HG02571 (cell line): ENCODE data around the gene ARX.

Experiments used
- ATAC-seq: cut with Tn5 transposase; IDR thresholded peaks from one replicate; pipeline ENCODE4 v1.9.1; 2021; ENCODE audit warnings: mild to moderate bottlenecking, moderate library complexity; ENCODE audit not compliant: unreplicated experiment

ARX gene

DNA sequence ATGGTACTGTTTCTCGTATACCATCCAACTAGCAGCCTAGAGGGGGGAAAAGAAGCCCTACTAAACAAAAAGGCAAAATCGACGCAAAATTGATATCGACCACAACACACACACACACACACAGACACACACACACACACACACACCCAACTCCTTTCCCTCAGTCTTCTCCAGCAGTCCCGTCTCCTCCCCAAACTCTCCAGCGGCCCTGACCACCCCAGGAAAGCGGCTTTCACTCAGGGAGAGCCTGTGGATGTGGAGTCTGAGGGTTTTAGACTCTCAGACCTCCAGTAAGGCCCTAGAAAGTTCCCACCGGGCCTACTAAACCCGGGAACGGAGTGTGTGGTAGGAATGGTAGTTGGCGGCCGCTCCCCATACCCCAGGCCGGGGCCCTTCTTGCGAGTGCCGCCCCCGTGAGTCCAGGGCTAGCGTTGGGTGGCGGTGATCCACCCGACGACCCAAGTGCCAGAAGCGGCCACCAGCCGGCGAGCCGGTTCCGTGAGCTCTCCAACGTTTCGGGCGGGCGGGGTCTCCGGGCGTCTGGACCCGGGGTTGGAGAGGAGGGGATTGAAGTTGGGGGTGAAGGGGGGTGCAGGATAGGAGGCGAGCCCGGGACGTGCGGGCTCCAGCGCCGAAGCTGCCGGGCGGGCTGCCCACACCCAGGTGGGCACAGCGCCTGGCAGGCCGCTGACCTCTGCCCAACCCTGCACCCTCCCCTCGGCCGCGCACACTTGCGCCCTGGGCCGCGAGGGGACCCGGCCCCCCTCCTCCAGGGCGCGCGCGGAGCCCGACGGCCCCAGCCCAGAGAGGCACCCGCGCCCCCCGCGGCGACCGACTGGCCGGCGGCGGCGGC, 13.7 kb downstream of the ARX start:
- no peak for ATAC-seq

DNA sequence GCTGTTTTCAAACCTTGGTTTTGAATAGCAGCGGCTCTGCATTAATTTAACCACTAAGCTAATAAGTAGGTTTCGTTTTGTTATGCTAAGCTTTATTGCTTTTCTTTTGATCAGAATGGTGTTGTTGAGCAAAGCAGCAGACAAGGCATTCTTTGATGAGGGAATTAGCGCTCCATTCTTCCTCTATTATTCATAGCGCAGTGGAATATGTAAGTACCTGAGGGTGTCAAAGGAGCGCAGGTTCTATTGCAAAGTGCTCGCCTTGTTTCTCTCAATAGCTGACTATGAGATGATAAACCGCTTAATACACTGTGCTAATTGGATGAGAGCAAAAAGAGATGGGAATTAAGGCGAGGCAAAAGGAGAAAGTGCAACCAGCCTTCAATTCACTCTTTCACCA, 16.3 kb downstream of the ARX start:
- ATAC-seq: no peak

DNA sequence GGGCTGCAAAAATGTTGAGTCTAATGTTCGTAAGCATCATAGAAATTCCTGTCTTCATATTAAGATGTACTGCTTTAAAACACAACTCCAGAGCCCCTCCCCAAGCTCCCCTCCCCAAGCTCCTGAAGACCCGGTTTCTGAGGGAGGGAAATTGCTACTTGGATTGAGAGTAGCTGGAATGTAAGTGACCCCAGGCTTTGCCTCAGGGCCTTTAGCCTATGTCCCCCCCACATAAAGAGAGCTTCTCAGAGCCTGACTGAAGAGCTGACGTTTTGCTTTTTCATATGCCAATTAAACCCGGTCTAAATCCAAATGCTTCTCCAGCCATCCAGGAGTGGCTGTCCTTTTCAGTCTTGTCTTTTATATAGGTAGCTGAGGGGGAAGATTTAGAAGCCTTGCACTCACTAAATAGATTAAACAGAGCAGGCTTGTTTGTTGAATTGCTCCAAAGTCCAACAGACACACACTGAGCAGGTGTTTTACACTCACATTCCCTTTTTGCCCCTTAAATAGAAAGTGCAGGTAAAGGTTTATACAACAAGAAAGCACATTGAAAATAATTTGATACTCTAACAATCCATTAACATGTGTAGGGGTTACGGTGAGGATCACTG, 19.6 kb downstream of the ARX start:
- no peak for ATAC-seq

DNA sequence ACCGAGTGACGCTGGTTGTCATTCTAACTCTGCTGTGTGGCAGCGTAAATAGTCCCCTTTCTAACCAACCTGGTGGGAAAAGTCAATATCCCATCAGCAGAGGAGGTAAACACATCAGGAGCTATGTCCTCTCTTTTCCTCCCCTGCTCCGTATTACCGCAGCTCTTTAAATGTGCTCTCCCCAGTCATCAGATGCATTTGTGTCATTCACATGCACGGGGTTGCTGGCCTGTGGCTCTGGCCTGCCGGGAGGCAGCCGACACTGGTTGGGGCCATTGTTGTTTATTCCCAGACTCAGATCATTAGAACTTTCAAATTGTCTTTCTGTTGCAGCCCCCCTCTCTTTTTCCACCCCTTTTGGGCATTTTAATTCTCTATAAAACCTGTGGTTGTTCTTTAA, 21.9 kb downstream of the ARX start:
- ATAC-seq: no peak

DNA sequence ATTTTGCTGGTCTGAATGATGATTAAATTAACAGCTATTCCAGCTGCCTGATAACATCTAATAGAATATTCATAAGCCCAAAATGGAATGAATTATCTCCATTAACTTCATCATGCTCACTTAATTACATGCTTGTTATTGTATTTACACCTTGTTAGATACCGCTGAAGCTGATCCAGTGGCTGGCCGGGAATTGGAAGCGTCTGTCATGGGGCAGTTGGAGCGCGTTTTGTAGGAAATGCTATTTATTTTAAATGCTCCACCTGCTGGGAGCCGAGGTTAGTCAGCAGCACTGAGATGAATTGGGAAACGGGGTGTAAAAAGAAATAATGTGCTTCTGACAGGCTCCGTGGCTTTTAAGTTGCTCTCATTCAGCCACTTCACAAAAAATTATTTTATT, 25.2 kb downstream of the ARX start:
- no peak for ATAC-seq

DNA sequence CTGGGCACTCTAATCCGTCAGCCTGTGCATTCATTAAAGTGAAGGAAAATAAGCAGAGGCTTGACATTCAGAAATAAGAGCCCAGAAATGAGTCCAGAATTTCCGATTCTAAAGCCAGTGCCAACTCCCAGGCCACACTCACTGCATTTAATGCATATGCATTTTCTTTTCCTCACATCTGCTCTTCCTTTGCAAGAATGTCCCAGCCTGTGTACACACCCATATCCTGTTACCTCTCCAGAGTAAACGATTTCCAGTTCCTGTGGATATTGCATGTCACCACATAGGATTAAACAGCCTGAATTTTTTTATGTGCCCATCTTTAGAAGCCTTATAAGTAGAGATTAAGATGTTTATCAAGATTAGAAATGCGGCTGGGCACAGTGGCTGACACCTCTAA, 27.5 kb downstream of the ARX start:
- ATAC-seq: no peak

DNA sequence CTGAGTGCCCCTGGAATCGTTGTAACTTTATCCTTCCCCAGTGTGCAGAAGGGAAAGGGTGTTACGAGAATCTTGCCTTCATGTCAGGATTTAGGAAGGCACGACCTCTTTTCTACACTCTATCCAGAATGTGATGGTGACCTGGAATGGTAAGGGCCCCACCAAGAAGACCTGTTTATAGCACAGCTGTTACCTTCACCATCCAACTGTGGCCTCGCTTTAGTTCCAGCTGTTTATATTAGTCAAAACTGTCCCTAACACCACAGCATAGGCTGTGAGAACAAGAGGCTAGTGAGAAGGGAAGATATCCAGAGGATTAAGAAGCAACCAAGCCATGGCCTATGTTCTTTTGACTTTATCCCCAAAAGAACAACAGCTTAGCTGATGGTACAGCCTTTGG, 28.0 kb downstream of the ARX start:
- ATAC-seq: no peak

DNA sequence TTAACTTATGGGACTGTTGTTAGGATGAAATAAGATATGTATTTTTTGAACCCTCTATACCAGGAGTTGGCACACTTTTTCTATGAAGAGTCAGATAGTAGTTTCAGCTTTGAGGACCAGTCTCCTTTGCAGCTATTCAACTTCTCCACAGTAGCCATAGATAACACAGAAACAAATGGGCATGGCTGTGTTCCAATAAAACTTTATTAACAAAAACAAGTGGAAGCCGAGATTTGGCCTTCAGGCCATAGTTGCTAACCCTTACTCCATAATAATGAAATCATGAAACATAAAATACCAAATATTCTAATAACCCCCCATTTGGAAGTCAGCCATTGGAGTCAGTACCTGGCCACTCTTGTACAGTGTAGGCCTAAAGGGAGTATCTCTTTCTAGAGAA, 30.6 kb downstream of the ARX start:
- ATAC-seq: no peak

DNA sequence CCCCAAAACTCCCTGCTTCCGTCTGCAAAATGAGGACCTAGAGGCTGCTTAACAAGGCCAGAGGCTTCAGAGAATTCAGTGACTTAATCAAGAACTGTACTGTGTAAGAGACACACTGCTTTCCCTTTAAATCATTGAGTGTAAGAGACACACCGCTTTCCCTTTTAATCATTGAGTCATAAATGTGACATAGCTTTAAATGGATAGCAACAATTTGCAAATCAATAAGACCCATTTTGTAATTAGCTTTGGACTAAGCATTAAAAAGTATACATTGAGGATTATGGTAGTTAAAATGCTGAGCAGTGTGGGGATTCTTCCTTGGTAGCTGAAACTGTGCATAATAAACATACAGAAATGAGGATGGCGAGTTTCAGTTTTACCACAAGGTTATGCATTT, 31.8 kb downstream of the ARX start:
- ATAC-seq: no peak

DNA sequence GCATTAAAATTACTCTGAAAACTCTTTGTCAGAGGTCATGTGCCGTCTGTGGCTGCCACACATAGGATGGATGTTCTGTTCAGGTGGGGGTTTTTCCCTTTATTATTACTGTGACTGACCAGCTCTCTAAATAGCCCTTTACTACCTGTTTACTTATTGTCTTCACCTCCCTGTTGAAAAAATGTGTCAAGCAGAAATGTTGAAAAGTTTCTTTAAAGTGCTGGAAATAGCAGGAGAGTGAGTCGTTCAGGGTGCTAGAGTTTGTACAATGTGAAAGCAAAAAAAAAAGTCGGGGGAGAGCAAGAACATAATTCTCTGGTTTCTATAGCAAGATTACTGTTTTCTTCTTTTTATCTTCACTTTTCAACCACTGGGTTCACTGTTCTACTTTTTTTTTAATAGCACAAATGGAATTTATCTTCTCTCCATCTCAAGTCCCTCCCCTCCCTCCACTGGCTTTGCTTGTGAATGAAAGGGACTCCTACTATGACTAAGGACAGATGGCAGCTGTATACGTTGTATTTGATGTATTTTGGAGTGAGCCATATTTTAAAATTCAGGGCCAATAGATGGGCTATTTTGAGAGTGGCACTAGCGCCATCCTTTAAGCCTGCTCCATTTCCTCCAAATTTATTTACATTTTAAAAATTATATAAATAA, 33.3 kb downstream of the ARX start:
- ATAC-seq: no peak

DNA sequence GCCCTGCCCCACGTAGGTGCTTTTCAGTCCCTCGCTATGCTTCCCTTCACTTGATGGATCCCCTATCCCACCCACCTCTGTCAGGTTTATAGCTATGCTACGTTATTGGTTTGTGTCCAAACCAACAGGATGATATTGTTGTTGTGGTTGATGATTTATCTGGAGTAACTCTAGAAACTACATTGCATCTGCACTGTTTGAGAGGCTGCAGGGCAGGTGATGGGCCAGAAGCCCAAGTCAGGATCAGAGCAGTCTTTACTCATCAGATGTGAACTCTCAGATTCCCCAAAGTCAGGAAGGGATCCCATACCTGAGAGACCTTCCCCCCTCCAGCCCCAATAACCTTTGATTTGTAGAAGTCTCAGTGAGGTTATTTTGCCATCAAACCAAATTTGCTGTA, 34.7 kb downstream of the ARX start:
- ATAC-seq: no peak

DNA sequence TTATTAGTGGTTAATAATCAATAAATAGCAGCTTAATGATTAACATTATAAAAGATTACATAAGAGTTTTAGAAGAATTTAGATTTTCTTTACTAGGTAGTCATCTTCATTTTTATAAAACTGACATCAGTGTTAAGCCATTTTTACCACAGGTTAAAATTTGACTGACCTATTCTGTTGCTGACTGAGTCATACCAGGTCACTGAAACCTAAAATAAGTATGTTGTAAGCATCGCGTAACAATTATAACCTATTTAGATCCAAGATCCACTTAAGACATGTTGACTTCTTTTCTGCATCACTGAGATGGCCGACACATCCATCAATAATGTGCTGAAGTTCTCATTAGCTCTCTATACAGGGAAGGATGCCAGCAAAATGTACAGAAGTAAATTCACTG, 36.7 kb downstream of the ARX start:
- ATAC-seq: no peak

DNA sequence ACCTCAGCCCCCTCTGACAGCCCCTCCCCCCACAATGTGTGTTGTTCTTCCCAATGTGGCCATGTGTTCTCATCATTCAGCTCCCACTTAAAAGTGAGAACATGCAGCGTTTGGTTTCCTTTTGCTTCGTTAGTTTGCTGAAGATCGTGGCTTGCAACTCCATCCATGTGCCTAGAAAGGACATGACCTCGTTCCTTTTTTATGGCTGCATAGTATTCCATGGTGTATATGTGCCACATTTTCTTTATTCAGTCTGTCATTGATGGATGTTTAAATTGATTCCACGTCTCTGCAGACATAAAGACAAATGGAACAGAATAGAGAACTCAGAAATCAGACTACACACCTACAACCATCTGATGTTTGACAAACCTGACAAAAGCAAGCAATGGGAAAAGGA, 46.0 kb downstream of the ARX start:
- no peak for ATAC-seq

DNA sequence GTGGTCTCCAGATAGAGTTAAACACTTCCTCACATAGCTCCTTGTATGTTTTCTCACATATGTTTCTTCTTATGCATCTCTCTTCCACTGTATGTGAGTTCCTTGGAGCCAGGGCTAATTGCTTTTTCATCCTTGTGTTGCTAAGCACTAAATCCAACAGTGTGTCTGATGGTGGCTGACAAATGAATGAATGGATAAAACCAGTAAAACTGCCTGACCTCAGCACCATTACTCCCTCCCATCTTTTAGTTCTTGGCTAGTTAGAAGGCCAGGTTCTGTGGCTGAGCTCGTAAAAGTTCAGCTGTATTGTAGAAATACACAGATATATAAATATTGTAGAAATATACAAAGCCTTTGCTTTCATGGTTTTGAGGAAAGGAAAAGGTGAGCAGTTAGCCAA, 50.4 kb downstream of the ARX start:
- ATAC-seq: no peak

DNA sequence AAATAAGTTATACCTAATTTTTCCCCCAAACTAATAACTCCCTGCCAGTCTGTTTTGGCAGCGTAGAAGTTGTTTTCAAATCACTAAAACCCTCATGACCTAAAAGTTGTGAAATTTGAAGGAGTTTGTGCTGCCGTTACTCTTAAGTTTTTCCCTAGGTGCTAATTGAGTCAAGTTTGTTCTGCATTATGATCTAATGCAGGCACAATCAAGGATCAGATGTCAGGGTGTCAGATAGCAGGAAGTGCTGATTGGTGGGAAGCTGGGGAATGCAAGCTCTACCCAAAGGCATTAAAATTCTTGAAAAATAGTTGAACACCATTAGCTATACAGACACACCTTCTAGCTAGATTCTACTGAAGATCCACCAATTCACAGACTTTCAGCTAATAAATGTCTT, 51.9 kb downstream of the ARX start:
- ATAC-seq: no peak

DNA sequence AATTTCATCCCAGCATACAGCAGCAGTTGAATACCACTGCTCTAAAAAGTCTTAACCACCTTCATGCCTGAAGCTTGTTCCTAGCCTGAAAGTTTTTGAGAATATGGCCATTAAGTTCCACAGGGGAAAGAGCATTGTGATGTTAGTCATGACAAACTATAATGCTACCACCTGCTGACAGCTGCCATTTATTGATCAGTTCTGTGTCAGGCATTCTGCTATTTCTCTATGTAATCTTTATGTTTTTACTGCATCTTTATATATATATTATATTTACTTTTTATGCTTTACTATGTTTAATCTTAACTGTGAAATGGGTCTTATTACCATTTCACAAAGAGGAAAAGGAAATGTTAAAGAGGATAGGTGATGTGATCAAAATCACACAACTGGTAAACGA, 54.0 kb downstream of the ARX start:
- no peak for ATAC-seq

DNA sequence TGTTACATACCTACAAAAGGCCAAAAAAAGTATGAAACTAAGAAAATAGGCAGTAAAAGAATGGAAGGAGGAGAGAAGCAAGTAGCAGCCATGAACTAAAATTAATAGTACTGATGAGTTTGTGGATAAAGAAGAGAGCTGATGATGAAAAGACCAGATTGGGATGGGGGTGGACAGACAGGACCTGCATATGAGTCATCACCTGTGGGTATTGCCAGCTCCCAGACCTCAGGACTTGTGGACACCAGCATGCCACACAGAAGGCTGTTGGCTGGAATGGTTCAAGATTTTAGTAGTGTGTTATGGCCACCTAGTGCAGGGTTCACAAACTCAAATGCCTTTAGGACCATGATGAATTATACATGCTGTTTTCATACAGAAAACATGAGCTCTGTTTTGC, 58.9 kb downstream of the ARX start:
- no peak for ATAC-seq

DNA sequence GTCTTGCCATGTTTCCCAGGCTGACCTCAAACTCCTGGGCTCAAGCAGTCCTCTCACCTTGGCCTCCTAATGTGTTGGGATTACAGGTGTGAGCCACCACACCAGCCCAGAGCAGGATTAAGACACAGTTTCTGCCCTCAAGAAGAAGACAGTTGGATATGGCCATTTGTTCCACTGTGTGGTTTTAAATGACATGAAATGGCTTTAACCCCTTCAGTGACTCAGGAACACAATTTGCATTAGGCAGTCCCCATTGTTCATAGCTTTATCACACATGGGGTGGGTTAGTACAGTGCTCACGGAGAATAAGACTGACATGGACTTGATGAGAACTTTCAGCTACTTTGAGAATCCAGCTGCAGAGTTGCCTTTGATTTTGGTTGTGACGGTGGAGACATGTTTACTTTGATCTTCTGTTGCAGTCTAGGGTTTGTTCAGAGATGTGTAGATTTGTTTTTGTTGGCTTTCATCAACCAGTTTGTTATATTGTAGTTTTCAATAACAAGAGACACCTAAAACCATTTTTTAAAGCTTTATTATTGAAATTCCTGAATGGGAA, 60.3 kb downstream of the ARX start:
- ATAC-seq: no peak

DNA sequence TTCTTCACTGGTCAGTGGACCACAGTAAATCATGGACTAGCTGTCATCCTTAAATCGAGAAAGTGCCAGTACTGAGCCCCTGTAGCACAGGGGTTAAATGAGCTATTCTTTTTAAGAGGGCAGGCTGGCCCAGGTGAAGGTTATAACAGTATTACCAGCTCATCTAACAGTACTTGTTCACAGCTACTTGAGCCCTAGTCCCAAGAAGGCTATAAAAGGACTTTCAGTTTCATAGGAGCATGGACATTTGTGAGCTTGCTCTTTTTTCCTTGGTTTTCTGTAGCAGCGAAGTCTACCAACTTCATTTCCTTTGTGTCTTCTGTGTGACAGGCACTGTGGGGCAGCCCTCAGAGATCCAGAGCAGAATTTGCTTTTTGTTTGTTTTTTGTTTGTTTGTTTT, 61.0 kb downstream of the ARX start:
- ATAC-seq: no peak
